Activated effector memory CD4-positive, alpha-beta T cell treated with anti-CD3 and anti-CD28 coated beads, Interleukin-2, amount 50 U/mL, for 16 hours (primary cell): ENCODE data around the gene PARP11.
"Not testable (repeated sequence)": the region's sequence is repeated elsewhere in the genome, so short reads cannot be mapped to it uniquely, and the experiment has no call there.

Experiments used
- DNase-seq: peaks from one replicate; pipeline ENCODE4 v3.0.0-alpha.2; 2020

The PARP11 gene

DNA sequence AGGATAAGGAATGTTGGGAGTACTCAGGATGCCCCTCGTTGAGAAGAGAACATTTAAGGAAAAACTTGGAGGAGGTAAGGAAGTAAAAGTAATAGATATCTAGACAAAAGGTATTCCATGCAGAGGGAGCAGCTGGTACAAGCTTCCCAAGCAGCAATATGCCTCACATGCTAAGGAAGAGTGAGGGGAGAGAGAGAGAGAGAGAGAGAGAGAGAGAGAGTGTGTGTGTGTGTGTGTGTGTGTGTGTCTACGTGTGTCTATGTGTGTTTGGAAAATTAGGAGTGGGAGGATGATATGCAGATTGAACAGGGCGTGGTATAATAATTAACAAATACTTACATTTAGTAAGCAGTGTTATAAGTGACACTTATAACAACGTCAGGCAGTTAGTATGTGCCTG lies 9.2 kb upstream of the PARP11 start:
- DNase-seq = no peak

DNA sequence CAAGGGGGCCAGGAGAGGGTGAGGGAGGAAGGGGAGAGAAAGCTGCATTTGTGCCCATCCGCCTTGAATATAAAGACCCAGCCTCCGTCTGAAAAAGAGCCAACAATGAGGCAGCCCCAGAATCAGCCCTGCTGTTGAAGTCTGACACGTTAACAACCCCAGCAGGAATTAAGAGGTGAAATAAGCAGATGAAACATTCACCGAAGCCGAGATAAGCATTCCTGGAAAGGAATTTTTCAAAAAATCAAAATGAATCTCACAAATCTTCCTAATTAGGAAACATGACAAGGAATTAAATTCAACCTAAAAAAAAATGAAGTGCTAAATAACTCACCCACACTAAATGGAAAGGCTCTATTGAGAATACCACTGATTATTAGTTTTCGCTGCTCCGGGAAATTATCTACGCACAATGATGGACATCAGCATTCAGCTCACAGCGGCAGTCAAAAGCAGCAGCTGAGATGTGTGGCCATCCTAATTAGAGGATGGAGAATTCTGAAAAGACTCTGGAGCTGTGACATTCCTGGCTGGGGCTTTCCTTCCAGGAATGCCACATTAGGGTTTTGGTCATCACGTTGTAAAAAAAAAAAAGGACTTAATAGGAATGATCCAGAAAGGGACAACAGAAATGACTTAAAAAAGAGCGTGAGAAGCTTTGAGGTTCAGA lies 8.2 kb upstream of the PARP11 start:
- DNase-seq = no peak

DNA sequence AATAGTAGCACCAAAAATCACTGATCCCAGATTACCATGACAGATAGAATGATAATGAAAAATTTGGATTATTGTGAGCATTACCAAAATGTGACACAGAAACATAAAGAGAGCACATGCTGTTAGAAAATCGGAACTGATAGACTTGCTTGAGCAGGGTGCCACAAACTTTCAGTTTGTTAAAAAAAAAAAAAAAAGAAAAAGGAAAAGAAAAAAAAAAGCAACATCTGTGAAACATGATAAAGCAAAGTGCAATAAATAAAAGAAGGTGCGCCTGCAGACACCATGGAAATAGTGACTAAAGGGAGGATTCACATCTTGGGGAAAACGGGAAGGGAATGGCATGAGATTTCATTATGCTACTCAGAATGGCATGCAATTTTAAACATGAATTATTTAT lies 6.6 kb upstream of the PARP11 start:
- no peak for DNase-seq

DNA sequence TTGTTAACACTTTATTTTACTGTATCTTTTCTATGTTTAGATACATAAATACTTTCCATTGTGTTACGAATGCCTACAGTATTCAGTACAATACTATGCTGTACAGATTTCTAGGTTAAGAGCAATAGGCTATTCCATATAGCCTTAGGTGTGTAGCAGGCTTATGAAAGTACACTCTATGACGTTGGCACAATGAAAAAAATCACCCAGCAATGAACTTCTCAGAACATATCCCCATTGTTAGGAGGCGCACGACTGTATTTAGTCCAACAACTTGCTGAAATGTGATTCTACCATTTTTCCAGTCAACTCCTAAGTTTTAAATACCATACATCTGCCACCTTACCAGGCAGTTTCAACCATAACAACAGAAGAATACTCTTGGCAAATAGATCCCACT lies 1.8 kb downstream of the PARP11 start:
- no peak for DNase-seq

DNA sequence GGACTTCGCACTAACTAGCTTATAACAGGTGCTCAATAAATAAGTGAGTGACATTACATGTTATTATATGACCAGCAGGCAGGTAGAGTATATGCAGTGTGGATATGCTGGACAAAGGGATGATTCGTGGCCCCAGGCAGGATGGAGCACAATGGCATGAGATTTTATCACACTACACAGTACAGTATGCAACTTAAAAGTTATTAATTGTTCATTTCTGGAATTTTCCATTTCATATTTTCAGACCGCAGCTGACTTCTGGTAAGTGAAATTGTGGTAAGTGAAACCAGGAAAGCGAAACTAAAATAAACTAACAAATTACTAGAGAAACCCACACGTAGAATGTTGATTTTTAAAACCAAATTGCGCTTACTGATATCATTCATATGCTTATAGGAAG lies 3.3 kb downstream of the PARP11 start:
- peak; percentile 71 for DNase-seq

DNA sequence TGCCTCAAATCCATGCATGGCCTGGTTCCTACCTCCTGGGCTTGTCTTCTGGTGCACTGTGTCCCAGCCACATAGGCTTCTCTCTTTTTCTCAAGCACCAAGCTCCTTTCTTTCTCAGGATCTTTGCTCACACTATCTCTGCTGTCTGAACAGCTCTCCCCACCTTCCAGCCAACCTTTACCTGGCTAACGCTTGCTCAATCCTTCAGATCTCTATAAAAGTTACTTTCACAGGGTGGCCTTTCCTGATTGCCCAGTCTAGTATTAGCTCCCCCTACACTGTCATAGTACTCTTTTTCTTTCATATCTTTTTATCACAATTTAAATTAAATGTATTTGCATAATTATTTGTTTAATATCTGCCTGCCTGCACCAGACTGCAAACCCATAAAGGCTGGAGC lies 3.8 kb downstream of the PARP11 start:
- no peak for DNase-seq

DNA sequence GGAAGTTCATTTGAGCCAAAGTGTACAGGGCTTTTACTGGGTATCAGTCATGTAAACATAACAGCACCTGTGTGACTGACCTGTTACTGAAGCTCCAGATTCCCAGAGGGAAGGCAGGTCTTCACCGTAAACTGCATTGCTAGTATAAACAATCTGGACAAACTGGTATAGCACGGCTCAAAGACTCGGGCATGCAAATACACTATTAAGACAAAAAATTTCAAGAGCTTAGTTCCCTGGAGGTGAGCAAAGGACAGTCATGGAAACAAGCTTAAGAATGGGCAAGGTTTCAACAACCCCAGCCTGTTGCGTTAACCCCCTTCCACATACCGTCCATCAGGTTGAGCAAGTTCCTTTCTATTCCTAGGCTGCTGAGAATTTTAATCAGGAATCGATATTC lies 9.4 kb downstream of the PARP11 start:
- DNase-seq = no peak

DNA sequence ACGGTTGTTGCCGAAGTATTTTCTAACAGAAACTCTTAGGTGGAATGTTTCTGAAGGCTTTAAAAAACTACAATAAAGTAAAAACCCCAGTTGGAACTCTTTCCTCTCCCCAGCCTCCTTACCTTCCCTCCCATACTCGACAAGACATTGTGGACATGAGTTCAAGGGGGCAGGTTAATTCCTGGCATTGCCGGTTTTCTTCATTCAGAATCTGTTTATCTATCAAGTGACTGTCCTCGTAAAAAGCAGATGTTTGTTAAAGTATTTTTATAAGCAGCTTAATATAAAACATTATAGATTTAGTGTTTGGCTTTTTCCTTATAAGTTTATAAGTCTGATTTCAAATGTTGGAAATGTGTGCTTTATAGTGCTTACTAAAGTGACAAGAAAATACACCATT lies 30.7 kb downstream of the PARP11 start:
- DNase-seq = no peak

DNA sequence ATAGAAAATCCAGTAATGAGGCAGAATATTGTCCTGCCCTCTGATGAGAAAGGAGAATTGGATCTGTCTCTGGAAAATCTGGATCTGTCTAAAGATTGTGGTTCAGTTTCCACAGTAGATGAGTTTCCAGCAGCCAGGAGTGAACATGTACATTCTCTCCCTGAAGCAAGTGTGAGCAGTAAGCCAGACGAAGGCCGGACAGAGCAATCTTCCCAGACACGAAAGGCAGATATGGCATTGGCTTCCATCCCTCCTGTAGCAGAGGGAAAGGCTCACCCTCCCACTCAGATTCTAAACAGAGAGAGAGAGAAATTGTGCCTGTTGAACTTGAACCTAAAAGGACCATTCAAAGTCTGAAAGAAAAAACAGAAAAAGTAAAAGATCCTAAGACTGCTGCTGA lies 31.4 kb downstream of the PARP11 start:
- no peak for DNase-seq

DNA sequence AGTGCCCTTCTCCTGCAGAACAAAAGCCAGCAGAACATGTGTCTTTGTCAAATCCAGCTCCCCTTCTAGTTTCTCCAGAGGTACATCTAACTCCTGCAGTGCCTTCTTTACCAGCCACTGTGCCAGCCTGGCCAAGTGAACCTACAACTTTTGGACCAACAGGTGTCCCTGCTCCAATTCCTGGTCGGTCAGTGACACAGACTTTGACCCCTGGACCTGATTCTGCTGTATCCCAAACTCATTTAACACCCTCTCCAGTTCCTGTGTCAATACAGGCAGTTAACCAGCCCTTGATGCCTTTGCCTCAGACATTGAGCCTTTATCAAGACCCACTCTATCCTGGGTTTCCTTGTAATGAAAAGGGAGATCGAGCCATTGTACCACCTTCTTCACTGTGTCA lies 32.4 kb downstream of the PARP11 start:
- DNase-seq = not testable (repeated sequence)

DNA sequence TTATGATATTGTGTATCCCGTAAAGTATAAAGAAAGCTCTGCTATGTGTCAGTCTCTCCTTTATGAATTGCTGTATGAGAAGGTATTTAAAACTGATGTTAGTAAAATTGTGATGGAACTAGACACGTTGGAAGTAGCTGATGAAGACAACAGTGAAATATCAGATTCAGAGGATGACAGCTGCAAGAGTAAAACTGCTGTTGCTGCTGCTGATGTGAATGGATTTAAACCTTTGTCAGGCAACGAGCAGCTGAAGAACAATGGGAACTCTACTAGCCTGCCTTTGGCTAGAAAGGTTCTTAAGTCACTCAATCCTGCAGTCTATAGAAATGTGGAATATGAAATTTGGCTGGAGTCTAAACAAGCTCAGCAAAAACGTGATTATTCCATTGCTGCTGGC lies 33.5 kb downstream of the PARP11 start:
- not testable (repeated sequence) for DNase-seq

DNA sequence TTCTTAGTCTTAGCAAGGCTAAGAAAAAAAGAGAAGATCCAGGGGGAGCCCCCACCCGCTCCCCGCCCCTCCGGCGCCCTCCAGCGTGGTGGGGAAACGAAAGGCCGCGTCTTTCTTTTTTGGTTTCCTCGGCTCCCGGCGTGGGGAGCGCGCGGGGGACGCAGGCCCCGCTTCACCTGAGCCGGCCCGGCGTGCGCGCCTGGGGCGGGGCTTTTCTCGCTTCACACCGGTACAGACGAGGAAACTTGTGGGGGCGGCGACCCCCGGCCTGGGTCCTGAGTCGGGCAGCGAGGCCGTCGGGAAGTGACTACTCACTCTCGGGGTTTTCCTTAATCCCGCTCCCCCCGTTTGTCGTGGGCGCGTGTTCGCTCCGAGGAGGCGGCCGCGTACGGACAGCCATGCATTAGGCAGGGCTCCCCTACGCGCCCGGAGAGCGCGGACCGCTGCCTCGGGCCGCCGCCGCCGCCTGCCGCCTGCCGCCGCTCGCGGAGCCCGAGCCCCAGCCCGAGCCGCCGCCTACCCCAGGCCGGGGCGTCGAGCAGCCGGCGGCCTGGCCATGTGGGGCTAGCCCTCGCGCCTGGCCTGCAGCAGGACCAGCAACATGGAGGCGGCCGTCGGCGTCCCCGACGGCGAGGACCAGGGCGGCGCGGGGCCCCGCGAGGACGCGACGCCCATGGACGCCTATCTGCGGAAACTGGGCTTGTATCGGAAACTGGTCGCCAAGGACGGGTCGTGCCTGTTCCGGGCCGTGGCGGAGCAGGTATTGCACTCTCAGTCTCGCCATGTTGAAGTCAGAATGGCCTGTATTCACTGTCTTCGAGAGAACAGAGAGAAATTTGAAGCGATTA lies 34.3 kb downstream of the PARP11 start:
- peak; percentile 70 for DNase-seq

DNA sequence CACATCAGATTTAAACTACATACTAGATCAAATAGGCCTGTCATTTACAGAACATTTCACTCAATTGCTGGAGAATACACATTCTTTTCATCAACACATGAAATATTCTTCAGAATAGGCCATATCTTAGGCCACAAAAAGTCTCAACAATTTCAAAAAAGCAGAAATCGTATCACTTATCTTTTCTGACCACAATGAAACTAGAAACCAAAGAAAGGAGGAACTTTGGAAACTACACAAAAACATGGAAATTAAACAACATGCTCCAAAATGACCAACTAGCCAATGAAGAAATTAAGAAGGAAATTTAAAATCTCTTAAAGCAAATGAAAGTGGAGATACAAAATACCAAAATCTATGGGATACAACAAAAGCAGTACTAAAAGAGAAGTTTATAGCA lies 35.1 kb downstream of the PARP11 start:
- DNase-seq = no peak

DNA sequence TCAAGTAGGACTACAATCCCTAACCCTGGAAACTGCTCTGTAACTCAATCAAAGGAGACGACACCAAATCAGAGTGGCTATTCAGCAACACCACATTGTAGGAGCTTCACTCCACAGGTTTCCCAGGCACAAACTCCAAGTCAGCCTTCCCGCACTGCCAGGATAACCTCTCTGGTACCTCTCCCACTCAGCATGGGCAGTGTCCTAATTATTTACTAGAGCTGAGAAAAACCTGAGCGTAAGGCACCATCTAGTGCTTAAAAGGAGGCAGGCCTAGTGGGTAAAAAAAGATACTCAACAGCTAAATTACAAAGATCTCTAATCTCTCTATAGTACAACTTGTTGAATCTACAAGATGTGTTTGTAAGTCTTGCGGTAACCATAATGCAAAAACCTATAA lies 36.1 kb downstream of the PARP11 start:
- no peak for DNase-seq

DNA sequence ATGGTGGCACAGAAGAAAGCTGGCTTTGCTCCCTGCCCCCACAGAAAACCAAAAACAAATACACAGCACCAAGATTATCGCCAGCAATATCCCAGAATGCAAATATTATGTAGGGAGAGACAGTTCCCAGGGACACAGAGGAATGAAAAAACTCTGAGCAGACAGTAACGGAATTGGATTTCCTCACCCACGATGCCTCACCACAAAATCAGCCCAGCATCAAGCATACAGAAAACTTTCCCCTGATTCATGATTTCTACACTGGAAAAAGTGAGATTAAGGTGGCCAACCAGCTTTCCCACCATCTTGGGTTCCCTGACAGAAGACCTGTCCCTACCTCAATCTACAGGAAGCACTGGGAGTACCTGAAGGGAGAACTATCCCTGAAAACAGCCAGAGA lies 36.6 kb downstream of the PARP11 start:
- no peak for DNase-seq

DNA sequence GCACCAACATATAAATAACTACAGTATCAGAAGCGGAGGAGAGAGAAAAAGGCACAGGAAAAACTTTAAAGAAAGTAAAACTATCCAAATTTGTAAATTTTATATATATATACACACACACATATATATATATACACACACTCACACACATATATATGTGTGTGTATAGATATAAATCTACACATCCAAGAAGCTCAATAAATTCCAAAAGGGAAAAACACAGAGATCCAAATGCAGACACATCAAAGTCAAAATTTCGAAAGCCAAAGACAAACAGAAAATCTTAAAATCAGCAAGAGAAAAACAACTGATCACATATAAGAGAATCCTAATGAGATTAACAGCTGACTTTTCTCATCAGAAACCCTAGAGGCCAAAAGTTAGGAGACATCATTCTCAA lies 37.3 kb downstream of the PARP11 start:
- DNase-seq = no peak

DNA sequence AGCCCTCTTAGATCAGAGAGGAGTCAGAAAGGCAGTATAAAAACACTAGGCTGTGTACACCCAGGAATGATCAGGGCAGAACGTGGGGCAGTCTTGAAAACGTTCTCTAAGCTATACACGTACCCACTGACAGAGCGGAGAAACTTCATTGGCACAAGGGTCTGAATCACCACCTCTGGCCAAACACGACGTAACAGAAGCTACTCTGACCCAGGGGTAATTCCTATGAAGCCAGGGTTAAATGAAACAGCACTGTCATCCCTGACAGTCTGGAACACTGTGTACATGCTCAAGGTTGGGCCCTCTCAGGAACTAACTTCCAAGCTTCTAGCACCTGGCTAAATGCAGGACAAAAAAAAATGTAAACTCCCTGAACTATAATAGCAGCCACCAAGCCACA lies 38.4 kb downstream of the PARP11 start:
- no peak for DNase-seq

DNA sequence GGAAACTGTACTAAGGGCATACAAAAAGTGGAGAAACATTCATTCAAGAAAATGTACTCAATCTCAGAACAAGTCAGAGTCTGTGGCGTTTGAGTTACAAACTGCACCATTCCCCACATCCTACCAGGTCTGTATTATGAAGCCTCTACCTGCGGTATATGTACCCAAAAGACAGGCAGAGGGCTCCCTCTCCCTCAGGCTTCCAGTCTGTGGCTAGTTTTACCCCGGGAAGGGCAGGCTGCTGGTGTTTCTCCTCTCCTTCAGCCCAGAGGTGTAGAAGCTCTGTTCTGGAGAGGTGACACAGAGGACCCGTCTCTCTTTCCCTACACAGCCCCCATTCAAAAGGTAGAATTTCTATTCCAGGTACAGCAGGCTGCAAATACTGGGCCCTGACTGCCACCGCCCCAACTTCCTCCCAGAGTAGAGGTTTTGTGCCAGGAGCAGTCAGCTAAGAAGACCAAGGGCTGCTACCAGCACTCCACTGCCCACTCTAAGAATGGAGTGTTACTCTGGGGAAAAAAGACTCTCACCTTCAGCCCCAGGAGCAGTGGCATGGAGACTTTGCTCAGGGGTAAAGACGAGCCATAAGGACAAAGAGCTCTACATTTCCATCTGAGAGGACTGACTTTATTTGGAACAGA lies 39.4 kb downstream of the PARP11 start:
- no peak for DNase-seq

DNA sequence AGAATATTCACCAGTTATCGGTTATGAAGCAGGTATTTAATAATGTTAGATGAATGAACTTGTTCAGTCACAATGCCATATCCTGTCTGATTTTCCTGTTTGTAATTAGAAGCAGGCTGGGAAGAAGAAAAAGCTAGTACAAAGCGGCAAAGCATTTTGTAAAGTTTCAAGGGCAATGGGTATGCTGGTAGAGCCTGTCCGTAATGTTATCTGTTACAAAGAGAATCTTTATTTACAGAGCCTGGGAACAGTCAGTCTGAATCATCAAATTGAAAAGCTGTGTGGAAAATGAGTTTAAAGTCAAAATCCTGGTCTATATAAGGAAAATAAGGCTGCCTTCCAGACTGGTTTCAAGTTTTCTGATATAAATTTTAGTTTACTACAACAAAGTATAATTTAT lies 40.5 kb downstream of the PARP11 start:
- DNase-seq = no peak

DNA sequence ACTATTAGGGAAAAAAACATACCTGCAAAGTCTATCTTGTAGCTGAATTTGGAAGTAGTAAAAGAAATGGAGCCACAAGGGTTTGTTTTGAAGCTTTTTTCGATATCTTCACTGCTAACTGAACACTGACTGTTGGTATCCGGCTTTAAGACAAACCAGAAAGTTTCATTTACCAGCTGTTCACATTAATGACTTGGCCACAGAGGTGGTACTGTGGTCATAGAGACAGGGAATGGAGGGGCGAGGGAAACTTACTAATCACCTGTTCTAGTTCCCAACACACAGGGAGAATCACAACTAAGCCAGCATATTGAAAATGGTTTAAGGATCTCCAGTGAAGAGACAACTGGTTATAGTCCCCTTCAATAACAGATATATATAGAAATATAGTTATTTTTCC lies 44.3 kb downstream of the PARP11 start:
- no peak for DNase-seq

DNA sequence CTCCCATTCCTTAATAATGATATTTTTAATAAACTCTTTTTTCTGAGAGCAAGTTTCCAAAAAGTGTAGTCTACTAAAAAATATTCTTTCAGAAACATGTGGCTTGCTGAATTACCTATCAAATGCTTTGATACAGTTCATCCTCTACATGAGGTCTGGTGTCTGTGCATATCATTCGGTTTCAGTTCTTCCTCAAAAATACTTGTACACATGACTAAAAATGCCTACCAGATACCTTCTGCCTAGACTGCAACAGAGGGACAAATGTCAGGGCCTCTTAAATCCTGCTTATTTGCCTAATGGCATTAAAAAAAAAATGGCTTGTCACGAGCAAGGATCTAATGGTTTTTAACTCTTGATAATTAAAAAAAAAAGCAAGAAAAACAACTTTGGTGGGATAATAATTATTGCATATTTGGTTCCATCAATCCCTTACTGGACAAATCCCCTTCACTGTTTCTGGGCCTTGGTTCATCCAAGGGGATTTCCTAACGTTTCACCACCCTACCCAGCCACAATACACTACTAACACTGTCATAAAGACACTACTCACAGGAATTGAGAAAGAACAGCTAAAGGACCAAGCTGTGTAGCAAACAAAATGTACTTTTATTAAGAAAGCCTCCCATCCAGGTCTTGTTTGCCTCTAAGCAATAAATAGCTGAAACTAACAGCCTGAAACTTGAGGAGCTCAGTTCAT lies 45.7 kb downstream of the PARP11 start:
- DNase-seq = no peak

DNA sequence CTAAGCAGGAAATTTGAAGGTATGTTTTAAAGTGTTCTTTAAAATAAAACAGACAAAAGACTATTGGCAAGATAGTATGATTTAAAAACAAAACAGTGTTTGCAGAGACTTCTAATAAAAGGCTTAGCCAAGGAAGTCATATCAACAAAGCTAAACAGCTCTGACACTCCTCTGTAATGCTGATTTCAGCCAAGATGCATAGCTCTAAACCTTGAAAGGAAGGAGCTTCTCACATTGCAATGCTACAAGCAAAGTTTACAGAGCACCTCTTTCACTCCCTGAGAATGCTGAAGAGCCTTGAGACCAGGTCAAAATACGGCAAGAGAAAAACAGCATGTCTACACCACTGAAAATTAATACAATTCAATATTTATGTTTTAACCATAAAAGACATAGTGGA lies 51.8 kb downstream of the PARP11 start:
- DNase-seq = no peak

DNA sequence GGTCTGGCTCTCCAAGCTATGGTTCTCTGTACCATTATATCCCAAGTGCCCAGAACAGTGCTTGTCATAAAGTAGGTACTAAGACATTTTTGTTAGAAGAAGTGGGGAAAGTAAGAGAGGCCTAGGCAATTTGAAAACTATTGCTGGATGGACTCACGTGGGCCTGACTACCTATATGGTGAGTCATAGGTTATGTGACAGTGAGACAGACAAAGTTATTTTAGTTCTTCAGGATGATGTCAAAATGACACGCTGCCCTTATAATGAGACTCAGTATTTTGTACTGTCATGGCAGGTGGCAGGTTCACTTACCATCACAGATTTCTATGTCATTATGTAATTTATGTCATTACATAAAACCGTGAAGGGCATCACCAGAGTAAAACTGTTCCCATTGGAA lies 53.1 kb downstream of the PARP11 start:
- no peak for DNase-seq

DNA sequence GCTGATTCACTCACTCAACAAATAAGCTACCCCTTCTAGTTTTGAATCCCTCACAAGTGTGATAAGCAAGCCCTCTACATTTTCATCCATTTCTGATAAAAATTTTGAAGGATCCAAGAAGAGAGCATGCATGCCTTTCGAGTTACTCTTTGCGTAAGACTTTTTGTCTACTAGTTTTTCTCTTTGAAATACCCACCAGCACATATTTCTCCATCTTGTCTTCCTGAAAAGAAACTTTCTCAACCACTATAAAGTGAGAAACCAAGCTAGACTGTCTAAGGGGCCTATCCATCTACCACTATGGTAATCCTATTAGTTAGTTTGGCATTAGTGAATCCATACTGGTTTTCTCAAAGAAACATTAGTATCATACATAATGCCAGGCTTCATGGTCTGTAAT lies 56.9 kb downstream of the PARP11 start:
- no peak for DNase-seq
